H4 (cell line): ENCODE measurements around the gene MRPL24. TPM values are rescaled to one million over a fixed set of nuclear protein-coding genes. Genes with fewer than 3 reads are reported as not detected.
"Not testable (repeated sequence)": the region's sequence is repeated elsewhere in the genome, so short reads cannot be mapped to it uniquely, and the experiment has no call there.

Experiments used
- DNase-seq: peaks from one replicate; pipeline ENCODE4 v3.0.0-alpha.2; 2015; ENCODE audit warnings: low spot score
- total RNA-seq: library from RNA; depleted of rRNA; stranded (reverse); fragments of >200 nt; shearing (Covaris generic); gene quantifications from 2 replicates; pipeline ENCODE4 v1.2.3, GENCODE V29; 2014

The MRPL24 gene
- total RNA-seq, 1 experiment from 2014 or later, result 82.2 TPM

DNA sequence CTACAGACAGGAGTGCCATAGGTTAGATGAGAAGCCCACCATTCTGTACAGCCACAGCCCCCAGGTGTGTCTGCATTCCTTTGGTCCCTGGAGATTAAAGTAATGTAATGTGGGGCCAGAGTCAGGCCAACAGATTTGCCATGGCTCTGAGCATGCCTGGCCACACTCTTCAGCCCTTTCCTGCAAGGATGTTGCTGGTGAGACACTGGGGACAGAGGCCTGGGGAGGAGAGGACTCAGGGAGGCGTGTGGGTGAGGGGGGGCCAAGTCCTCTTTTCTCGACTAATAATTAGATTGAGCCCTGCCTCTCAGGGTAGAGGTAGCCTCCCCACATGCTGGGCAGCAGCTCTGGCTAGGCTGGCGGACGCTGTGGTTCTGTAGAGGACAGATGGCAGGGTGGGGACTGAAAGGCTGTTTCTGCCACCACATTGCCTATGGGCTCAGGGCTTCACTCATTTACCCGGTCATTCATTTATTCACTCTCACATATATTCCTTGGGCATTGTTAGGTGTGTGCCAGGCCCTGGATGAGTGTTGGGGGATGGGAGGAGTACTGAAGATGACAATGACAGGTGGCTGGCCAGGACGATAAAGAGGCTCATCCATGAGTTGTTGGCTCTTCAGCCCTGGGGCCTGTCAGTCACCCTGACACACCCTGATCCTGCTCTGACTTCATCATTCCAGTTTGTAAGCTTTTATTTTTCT is 19.4 kb upstream of the MRPL24 start:
- no peak for DNase-seq

- not testable (repeated sequence) for DNase-seq
Observed at GRCh38 chr1:156757572-156758253, 16.8 kb upstream of the MRPL24 start.

DNA sequence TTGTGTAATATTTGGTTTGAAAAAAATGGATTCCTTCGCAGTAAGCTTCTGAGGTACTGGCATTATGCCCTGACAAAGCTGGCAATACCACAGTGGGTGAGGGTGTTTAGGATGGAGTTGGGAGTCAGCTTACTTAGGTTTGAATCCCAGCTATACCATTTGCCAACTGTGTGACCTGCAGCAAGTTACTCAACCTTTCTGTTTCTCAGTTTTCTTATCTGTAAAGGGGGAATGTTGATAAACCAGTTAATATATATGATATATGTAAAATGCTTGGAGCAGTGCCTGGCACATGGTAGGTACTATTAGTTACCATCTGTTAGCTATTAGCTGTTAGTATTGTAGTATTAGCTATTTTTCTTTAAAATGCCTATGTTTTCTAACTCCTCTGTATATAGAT is 15.5 kb upstream of the MRPL24 start:
- DNase-seq, result no peak

DNA sequence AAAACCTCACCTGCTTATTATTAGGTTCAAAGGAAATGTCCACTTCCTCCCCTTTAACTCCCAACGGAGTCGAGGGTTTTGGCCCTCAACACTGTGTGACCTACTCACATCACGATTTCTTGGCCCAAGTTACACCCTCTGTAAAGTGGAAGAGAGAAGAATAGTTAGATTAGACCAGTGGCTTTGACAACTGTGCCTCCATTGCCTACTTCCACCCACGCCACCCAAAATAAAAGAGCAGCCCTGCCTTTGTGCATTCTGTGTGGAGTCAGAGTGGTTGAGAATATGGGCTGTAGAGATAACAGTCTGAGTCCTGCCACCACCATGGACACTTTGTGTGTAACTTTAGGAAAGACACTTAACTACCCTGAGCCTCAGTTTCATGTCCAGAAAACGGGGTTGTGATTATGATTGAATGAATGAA is 14.7 kb upstream of the MRPL24 start:
- DNase-seq, result no peak

GRCh38 chr1:156754219-156754618 is 13.3 kb upstream of the MRPL24 start:
- DNase-seq, result no peak

- no peak for DNase-seq
Observed at GRCh38 chr1:156752843-156753482, 12.1 kb upstream of the MRPL24 start.

DNA sequence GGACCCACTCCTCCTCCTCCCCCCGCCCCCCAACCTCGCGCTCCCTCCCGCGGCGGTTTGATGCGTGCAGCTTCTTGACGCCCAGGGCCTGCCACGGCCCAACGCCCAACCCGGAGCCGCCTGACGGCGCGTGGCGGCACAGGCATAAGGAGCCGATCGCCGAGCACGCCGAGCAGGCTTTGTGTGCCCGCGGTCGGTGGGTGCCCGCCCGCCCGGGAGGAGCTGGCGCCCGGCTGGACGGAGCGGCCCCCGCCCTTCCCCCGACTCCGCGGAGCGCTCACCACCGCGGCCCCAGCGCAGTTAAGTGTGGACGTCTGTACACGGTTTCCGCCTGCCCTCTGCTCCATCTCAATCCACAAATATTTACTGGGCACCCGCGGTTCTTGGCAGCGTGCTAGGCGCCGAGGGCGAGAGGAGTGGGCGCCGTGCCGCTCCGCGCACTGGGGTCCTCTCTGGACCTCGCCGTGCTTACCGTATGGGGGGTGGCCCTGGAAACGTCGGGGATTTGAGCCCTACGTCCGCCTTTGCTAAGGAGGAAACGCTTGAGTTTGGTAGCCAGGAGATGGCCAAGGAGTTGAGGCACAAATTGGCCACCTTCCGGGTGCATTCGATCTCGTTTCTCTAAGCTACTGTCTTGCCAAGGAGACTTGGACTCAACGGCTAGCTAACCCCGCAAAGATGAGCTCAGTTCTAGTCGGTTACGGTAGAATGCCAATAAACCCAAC is 11.0 kb upstream of the MRPL24 start:
- peak; percentile 95 for DNase-seq

DNA sequence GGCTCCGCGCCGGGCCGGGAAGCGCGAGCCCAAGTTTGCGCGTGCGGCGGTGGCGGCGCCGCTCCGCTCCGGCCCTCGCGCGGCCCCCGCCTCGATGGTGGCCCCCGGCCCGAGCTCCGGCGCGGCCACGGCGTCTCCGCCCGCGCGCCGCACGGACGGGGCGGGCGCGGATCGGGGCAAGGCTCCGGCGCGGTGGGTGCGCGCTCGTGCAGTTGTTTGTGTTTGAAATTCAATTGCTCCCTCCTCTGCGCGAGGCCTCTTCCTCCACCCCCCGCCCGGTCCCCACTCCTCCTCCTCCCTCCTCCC is 10.5 kb upstream of the MRPL24 start, which contains the start of gene HDGF:
Gene HDGF (minus strand): TSS at position 225 of the 306 bp plus-strand sequence. CDS start 246 bp downstream, outside the sequence.
- DNase-seq, result no peak

DNA sequence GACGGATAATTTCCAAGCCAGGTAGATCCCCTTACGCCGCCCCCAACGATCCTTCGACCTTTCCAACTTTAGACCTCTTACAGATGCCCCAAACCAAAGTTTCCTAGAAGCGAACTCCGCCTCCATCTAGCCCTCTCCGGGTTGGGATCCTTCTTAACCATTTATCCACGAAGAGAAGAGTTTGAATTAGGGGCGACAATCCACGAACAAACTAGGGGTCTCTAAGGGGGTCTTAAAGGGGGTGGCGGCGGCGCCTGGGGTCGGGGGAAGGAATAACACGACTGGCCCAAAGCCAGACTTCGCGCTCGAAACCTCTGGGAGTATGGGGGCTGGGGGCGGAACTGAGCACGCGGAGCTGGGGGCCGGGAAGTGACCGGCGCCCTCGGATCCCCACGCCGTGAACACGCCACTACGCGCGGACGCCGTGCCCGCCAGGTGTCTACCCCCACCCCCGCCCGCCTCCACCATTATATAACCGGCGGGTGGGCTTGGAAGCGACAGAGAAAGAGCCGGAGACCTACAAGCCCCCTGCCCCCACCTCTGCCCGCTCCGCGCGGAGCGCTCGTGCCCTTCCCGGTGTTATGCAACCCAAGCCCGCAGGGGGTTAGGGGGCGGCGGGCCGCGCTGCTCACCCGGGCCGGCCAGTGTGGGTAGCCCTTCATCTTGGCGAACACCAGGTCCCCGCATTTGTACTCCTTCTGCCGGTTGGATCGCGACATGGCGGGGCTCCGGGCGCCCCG is 10.0 kb upstream of the MRPL24 start:
- peak; percentile 3 for DNase-seq

- peak; percentile 4 for DNase-seq
Observed at GRCh38 chr1:156750191-156750672, 9.3 kb upstream of the MRPL24 start.

GRCh38 chr1:156749419-156750118 is 8.7 kb upstream of the MRPL24 start:
- DNase-seq, result peak; percentile 2

GRCh38 chr1:156748670-156749418 is 8.0 kb upstream of the MRPL24 start:
- peak; percentile 15 for DNase-seq

- peak; percentile 7 for DNase-seq
Observed at GRCh38 chr1:156747742-156748669, 7.1 kb upstream of the MRPL24 start.

DNA sequence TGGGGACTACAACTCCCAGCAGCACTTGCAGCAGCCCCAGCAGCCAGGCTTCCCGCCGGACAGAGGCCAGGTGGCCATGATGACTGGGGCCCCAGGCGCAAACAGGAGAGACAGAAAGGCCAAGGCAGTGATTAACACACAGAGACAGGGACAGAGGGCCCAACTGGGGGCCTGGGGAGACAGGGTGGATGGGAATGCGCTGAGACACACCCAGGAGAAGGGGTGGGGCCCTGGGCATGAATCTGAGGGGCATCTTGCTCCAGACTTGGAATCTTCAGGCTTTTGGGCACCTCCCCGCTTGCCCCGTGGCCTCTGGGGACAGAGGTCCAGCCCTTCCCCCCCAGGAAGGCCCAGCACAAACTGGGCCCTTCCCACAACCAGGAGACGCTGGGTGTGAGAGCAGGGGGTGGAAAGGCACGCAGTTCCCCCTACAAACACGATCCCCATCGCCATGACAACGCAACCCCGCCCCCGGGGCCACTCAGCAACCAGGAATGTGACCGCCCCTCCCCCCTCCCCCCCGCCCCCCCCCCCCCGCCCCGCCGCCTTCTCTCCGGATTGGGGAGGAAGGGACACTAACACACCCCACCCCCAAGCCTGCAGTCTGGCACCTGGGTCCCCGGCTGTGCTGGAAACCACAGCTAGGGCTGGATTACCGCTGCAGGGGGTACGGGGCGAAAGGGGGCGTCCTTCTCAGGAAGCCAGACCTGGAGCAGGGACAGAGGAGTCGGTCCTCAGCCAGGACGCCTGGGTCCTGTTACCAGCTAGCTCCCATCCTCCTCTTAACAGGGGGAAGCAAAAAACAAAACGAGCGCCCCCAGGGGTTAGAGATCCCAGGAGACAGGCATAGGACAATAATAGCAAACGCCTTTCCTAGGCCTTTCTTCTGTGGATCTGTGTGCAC is 6.1 kb upstream of the MRPL24 start:
- peak; percentile 88 for DNase-seq

DNA sequence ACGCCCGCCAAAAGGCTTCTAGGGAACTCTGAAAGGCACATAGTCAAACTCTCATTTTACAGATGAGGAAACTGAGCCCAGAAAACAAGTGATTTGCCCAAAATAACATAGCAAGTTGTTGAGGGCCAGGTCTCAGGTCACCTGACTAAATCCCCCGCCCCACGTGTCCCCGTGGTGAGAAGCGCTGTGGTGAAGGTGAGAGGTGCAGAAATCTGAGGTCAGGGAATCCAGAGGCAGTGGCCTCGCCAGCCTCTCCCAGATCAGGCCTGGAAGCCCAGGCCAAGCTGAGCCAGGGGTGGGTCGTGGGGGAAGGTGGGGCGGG is 5.5 kb upstream of the MRPL24 start:
- no peak for DNase-seq

DNA sequence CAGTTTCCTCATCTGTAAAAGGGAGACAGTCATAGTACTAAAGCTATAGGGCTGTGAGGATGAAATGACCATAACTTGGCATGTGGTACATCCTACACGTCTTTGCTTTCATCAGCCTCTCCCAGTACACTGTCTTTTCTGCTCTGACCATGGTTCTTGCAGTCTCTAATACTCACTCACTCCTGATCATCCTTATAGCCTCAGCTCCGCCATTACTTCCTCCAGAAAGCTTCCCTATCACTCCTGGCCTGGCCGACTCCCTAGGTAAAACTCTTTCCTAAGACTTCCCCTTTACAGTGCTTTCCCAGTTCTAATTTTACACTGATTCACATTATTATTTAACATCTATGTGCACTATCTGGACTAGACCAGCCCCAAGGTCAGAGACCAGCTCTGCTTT is 5.0 kb upstream of the MRPL24 start:
- no peak for DNase-seq

DNA sequence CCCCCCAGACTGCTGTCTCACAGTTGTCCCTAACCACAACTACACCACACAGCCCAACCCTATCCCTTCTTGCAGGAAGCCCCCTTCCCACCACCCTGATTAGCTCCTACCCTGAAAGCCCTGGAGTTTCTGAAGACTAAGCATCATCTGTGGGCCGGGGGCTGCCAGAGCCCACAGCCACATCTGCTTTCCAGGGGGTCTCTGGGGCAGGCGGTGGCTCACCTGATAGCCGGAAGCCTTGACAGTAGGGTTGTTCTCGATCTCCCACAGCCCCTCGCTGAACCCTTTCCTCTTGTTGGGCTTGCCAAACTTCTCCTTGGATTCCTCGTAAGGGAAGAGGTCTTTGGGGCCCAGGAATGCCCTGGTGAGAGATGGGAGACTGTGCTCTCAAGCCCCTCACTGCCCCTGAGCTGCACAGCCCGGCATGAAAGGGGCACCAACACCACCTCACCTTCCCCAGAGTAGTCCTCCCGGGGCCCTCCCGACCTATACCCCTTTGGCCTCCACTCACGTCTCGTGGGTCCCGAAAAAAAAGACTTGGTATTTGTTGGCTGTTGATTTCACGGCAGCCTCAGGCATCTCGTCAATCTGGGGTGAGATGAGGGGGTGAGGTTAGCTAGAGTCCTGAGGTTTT is 4.0 kb upstream of the MRPL24 start:
- peak; percentile 3 for DNase-seq

- no peak for DNase-seq
Observed at GRCh38 chr1:156744344-156744743, 3.5 kb upstream of the MRPL24 start.
